ENCODE data around the gene ERI2. TPM values are rescaled to one million over a fixed set of nuclear protein-coding genes. Genes with fewer than 3 reads are reported as not detected.

ERI2 gene, protein sequence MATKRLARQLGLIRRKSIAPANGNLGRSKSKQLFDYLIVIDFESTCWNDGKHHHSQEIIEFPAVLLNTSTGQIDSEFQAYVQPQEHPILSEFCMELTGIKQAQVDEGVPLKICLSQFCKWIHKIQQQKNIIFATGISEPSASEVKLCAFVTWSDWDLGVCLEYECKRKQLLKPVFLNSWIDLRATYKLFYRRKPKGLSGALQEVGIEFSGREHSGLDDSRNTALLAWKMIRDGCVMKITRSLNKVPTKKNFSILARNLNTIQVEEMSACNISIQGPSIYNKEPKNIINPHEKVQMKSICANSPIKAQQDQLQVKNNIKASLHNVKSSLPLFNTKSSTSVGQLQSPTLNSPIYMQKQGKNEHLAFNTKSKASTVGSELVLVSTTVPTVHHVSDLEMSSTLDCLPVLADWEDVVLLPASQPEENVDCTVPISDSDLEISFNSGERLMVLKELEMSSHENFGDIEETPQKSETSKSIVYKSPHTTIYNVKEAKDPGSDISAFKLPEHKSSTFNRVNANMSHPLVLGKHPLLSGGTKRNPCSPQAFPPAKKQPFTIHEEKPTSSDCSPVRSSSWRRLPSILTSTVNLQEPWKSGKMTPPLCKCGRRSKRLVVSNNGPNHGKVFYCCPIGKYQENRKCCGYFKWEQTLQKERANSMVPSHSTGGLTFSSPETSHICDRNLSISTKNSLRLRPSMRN
- total RNA-seq: 10 to 100 TPM in 3 of 4 donors, 1 to 10 TPM in 1; 6.7 to 15.5 (median 12.0) TPM

DNA sequence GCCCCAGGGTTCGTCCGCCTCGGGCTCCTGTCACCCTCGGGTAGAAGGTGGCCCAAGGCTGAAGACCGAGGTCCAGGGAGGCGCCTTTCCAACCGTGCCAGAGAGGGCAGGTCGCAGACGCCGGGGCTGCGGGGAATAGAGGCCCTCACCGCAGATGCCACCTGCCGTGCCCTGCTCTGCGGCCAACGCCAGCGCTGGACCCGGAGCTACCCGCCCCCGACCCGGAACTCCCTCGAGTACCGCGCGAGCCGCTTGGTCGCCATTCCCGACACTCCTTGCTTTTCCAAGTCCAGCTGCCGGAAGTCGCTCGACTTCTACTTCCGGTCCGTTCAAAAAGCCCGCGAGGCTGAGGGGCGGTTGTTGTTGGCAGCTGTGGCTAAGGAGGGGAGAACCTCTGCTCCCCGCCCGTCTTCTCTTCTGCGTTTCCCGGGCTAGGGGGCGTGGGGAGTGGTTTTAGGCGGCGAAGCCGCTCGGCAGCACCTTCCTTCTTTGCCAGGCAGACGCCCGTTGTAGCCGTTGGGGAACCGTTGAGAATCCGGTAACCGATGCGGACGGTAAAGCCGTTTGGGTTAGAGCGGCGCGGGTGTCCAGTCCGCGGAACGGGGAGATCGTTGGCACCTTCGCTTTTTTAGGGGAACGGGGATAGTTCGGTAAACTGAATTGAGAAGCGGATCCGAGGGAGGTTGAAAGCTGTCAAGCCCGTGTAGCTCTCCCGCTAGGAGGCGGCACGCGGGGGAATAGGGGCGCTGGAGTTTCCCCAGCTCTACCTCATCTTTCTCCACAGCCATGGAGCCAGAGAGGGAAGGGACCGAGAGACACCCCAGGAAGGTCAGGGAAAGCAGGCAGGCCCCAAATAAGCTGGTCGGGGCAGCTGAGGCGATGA lies at the start of gene ERI2, which contains the start of gene REXO5:
ERI2 (minus strand) TSS at position 305 of the 883 bp plus-strand sequence; CDS start at position 263, 42 bp downstream.
REXO5 (plus strand) TSS at position 360 of the 883 bp plus-strand sequence; CDS start at position 787, 427 bp downstream.
- no peak for TF ChIP-seq POLR2A (IDR thresholded peaks at IDR 0.05)
- TF ChIP-seq, protein P1, sequence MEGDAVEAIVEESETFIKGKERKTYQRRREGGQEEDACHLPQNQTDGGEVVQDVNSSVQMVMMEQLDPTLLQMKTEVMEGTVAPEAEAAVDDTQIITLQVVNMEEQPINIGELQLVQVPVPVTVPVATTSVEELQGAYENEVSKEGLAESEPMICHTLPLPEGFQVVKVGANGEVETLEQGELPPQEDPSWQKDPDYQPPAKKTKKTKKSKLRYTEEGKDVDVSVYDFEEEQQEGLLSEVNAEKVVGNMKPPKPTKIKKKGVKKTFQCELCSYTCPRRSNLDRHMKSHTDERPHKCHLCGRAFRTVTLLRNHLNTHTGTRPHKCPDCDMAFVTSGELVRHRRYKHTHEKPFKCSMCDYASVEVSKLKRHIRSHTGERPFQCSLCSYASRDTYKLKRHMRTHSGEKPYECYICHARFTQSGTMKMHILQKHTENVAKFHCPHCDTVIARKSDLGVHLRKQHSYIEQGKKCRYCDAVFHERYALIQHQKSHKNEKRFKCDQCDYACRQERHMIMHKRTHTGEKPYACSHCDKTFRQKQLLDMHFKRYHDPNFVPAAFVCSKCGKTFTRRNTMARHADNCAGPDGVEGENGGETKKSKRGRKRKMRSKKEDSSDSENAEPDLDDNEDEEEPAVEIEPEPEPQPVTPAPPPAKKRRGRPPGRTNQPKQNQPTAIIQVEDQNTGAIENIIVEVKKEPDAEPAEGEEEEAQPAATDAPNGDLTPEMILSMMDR (IDR thresholded peaks at IDR 0.05): no peak
- H3K4me3 ChIP-seq (ENCODE audit: low read depth, poor library complexity, severe bottlenecking): peak within 1 kb of the TSS; percentile 46
- intact Hi-C loops (cut with DNase I; ENCODE audit: low total_unique reads): no loop called here
- DNase-seq (ENCODE audit: low spot score in 2 of 2): peak; percentile 87 to 97
- 1 to 2% methylated on average over 41 to 63 of the region's 74 CpGs for WGBS, 2 donors

DNA sequence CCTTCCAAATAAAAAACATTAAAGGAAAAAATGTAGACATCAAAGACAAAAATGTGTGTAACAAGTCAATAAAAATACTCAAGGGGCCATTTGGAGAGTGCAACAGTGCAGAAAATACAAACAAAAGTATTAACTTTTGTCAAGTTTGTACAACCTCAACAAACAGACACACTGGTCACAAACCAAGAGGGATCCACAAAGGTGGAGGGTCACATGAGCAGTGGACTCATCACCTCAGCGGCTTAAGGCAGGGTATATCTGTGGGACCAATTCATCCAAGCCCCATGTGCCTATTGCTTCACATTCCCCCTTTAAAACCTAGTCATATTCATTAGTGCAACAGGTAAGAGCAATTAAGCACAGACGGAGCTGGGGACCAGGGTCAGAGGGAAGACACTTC lies 48.7 kb upstream of the ERI2 start:
- 95 to 97% methylated on average over 2 of the region's 2 CpGs for WGBS, 2 donors
- no peak for DNase-seq (ENCODE audit: low spot score in 2 of 2)
- TF ChIP-seq, protein P1 (IDR thresholded peaks at IDR 0.05): no peak
- no peak for TF ChIP-seq POLR2A (IDR thresholded peaks at IDR 0.05)
- intact Hi-C loops (cut with DNase I; ENCODE audit: low total_unique reads): no loop called here
- no peak overlapping the region for H3K4me3 ChIP-seq (ENCODE audit: low read depth, poor library complexity, severe bottlenecking)

DNA sequence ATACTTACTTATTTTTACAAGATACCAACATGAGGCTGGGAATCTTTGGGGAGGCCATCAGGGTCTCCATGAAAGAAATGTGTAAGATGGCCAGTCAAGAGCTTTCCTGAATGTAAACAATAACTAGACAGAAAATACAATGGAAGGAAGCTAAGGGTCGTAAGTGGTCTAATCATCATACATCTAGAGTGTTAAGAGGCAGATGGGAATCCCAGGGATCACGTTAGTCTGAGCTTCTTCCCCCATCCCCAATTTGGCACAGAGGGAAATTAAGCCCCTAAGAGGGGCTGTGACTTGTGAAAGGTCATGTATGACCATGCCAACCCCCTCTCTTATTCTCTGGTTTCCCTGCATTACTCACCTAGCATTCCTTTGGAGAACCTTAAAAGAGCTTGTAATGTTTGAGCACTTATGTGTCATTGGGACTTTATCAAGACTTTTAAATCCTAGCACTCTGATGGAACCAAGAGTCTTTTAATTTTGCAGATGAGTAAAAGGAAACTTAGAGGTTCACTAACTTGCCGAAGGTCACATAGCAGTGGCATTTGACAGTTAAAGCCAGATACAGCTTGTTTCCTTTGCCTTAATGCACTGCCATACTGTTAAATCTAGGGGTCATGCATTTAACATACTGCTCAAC lies 47.8 kb upstream of the ERI2 start:
- DNase-seq (ENCODE audit: low spot score in 2 of 2): no peak
- intact Hi-C loops (cut with DNase I; ENCODE audit: low total_unique reads): no loop called here
- TF ChIP-seq, protein P1 (IDR thresholded peaks at IDR 0.05): no peak
- TF ChIP-seq POLR2A (IDR thresholded peaks at IDR 0.05): no peak
- 83 to 87% methylated on average over 3 of the region's 3 CpGs for WGBS, 2 donors
- no peak overlapping the region for H3K4me3 ChIP-seq (ENCODE audit: low read depth, poor library complexity, severe bottlenecking)

DNA sequence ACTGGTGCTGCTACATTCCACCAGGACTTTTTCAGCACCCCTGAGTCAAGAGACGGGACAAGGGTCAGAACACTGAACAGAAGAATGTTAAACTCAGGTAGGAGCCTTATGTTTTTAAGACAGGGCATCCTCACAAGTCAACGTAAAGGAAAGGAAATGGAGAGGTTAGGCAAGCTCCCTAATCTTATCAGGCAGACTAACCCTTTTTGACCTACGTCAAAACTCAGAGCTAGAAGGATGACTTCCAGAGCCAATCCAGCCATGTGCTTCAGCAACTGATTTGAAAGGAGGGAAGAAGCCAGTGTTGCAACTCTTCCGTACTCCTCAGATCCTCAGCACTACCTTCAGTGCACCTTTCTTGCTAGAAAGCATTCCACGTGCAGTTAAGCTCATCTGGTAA lies 46.9 kb upstream of the ERI2 start:
- 63 to 70% methylated on average over 5 of the region's 5 CpGs for WGBS, 2 donors

More for the DNA sequence above, 46.9 kb upstream of the ERI2 start:
- intact Hi-C loops (cut with DNase I; ENCODE audit: low total_unique reads): no loop called here
- DNase-seq (ENCODE audit: low spot score in 2 of 2): no peak
- TF ChIP-seq, protein P1 (IDR thresholded peaks at IDR 0.05): no peak
- no peak for TF ChIP-seq POLR2A (IDR thresholded peaks at IDR 0.05)
- H3K4me3 ChIP-seq (ENCODE audit: low read depth, poor library complexity, severe bottlenecking): no peak overlapping the region

Measured in lower leg skin (tissue), 4 donors.